HepG2 (cell line): ENCODE measurements around the gene TWF1. TPM values are rescaled to one million over a fixed set of nuclear protein-coding genes. Genes with fewer than 3 reads are reported as not detected.
A peak's percentile ranks its signal among the peaks of the same experiment; 100 is the strongest.

Experiments used
- ATAC-seq: fragments of 200-7000 bp; cut with Tn5 transposase; 3 replicates; pipeline ENCODE4 v1.9.1; 2020; ENCODE audit warnings: mild to moderate bottlenecking, moderate library complexity
- BruUV-seq: library from RNA; stranded (reverse); fragments of 400-500 nt; replicated peaks from 2 replicates; lab custom pipeline; 2021; lab: Mats Ljungman, UMichigan
- CTCF ChIA-PET: fragments of 300-600 bp; formaldehyde crosslinking; extraction: SDS; loops from one replicate; lab custom pipeline; 2021; ENCODE audit warnings: low total read pairs, inconsistent platforms, low intra/inter-chr PET ratio; lab: Yijun Ruan, JAX
- POLR2A ChIA-PET: fragments of 350-600 bp; sonication (Branson Sonifier 250); formaldehyde crosslinking; loops from one replicate; lab custom pipeline; 2020; ENCODE audit warnings: antibody characterized with exemption, inconsistent platforms; lab: Yijun Ruan, JAX
- DNase-seq: peaks from one replicate; pipeline ENCODE4 v3.0.0-alpha.2; 2015; ENCODE audit warnings: low spot score
- FAIRE-seq: peaks from 3 replicates; lab custom pipeline; 2011; peaks lifted over from hg19 to GRCh38; lab: Jason Lieb, UNC
- H2AFZ ChIP-seq: one replicate; pipeline ENCODE4 v1.6.1; 2011; ENCODE audit warnings: low read length, inconsistent platforms
- H3K27ac ChIP-seq: fragments of 300-600 bp; 3 replicates; pipeline ENCODE4 v1.8.0; 2011; ENCODE audit warnings: mixed run types, mild to moderate bottlenecking, mixed read lengths, low read length, inconsistent platforms; ENCODE audit not compliant: insufficient read depth; ENCODE audit errors: extremely low read length
- H3K27me3 ChIP-seq, 2 experiments: fragments of 200-600 bp in 1 of 2; 2 replicates in 1 of 2; 3 replicates in 1 of 2; pipeline versions ENCODE4 v1.6.0 to v1.8.0; 2011; ENCODE audit warnings: low read length in 2 of 2, mild to moderate bottlenecking in 2 of 2, moderate library complexity in 2 of 2, inconsistent platforms in 1 of 2; ENCODE audit not compliant: insufficient read depth in 2 of 2, control insufficient read depth in 1 of 2
- H3K36me3 ChIP-seq, 2 experiments: fragments of 200-600 bp in 1 of 2; replicated peaks in 1 of 2; 2 replicates in 1 of 2; 3 replicates in 1 of 2; pipeline versions ENCODE4 v1.5.1 to v1.8.0; 2011; ENCODE audit warnings: low read length in 2 of 2, inconsistent platforms in 1 of 2; ENCODE audit not compliant: insufficient read depth in 2 of 2, control insufficient read depth in 1 of 2
- H3K4me1 ChIP-seq: 2 replicates; pipeline ENCODE4 v1.5.1; 2012; ENCODE audit warnings: low read length, inconsistent platforms; ENCODE audit not compliant: insufficient read depth
- H3K4me2 ChIP-seq: 2 replicates; pipeline ENCODE4 v1.6.0; 2011; ENCODE audit warnings: low read depth, low read length, inconsistent platforms
- H3K4me3 ChIP-seq, 3 experiments: fragments of 200-600 bp in 1 of 3; sonication (generic), shearing (Covaris generic) in 1 of 3; replicated peaks in 1 of 3; 2 replicates each; pipeline ENCODE4 v1.5.1; 2011 to 2016; ENCODE audit warnings: low read length in 3 of 3, inconsistent platforms in 2 of 3, low read depth in 2 of 3, mild to moderate bottlenecking in 2 of 3, control low read depth in 1 of 3, mixed read lengths in 1 of 3; ENCODE audit not compliant: insufficient read depth in 1 of 3
- H3K79me2 ChIP-seq: one replicate; pipeline ENCODE4 v1.6.1; 2011; ENCODE audit warnings: low read length, inconsistent platforms; ENCODE audit not compliant: insufficient read depth
- H3K9ac ChIP-seq: 2 replicates; pipeline ENCODE4 v1.6.0; 2011; ENCODE audit warnings: mild to moderate bottlenecking, low read depth, low read length, inconsistent platforms; ENCODE audit not compliant: insufficient read depth
- H3K9me3 ChIP-seq: 2 replicates; pipeline ENCODE4 v1.5.1; 2012; ENCODE audit warnings: mild to moderate bottlenecking, low read length
- H4K20me1 ChIP-seq: 2 replicates; pipeline ENCODE4 v1.6.0; 2011; ENCODE audit warnings: inconsistent platforms, mild to moderate bottlenecking, low read length, moderate library complexity; ENCODE audit not compliant: insufficient read depth
- ATF7 ChIP-seq, 2 experiments: fragments of 450-650 bp in 1 of 2; sonication (generic) in 1 of 2; formaldehyde crosslinking in 1 of 2; IDR thresholded peaks; 2 replicates each; pipeline versions ENCODE4 v1.4.0 to v1.6.1; 2016 to 2020; ENCODE audit warnings: antibody characterized with exemption in 1 of 2, mild to moderate bottlenecking in 1 of 2, missing genetic modification reagents in 1 of 2
- IKZF1 ChIP-seq: fragments of 450-650 bp; IDR thresholded peaks from 2 replicates; pipeline ENCODE4 v1.7.1; 2016
- NR2F2 ChIP-seq: IDR thresholded peaks from 2 replicates; pipeline ENCODE4 v1.6.1; 2012; ENCODE audit warnings: low read depth, inconsistent platforms, borderline replicate concordance
- PRPF4 ChIP-seq: fragments of 200-400 bp; formaldehyde crosslinking; IDR thresholded peaks from 2 replicates; pipeline ENCODE4 v1.6.1; 2016; ENCODE audit warnings: low read length, low read depth; ENCODE audit not compliant: poor library complexity, severe bottlenecking
- in situ Hi-C: cut with HindIII; loops from 2 replicates; pipeline ENCODE4 v1.10.0; 2017; ENCODE audit warnings: low pct_unique_long_range_greater_than_20kb; ENCODE audit not compliant: extremely low pct_ligation_motif_present
- intact Hi-C: fragments of 100-400 bp; cut with micrococcal nuclease; formaldehyde crosslinking; loops from one replicate; pipeline ENCODE4 v1.10.0; 2022; ENCODE audit not compliant: unreplicated experiment
- polyA plus RNA-seq, 8 experiments: library from polyadenylated mRNA; depleted of rRNA in 3 of 8; stranded (reverse) in 7 of 8; unstranded in 1 of 8; fragments of >200 nt; fragmentation: Illumina TruSeq in 4 of 8; extraction: Trizol in 4 of 8; gene quantifications; 2 replicates each; pipeline versions ENCODE4 v1.2.1 to v1.2.3, GENCODE V29; 2011 to 2016; ENCODE audit warnings: low read depth in 4 of 8, missing spikeins in 1 of 8, mixed read lengths in 1 of 8; ENCODE audit not compliant: insufficient read depth in 1 of 8
- total RNA-seq, 5 experiments: library from RNA; depleted of rRNA; stranded (reverse); fragments of >200 nt; fragmentation: Illumina TruSeq; extraction: Trizol; gene quantifications; 2 replicates each; pipeline ENCODE4 v1.2.3, GENCODE V29; 2016; ENCODE audit warnings: low read depth in 1 of 5
- TF ChIP-seq, protein P1 (sequence below): sonication (generic); formaldehyde crosslinking; IDR thresholded peaks from 2 replicates; pipeline ENCODE4 v1.5.0; 2020; ENCODE audit warnings: mild to moderate bottlenecking, low read depth, missing genetic modification reagents, borderline replicate concordance
- TF ChIP-seq, protein P2 (sequence below): sonication (generic); formaldehyde crosslinking; IDR thresholded peaks from 2 replicates; pipeline ENCODE4 v1.5.1; 2020; ENCODE audit warnings: missing genetic modification reagents, mild to moderate bottlenecking, borderline replicate concordance

TWF1 gene
- total and polyA plus RNA-seq, 2 of the 13 experiments (the other 11 are each of a cell fraction or from before 2014, with no cell fraction given), result 32.3 to 85.5 TPM

DNA sequence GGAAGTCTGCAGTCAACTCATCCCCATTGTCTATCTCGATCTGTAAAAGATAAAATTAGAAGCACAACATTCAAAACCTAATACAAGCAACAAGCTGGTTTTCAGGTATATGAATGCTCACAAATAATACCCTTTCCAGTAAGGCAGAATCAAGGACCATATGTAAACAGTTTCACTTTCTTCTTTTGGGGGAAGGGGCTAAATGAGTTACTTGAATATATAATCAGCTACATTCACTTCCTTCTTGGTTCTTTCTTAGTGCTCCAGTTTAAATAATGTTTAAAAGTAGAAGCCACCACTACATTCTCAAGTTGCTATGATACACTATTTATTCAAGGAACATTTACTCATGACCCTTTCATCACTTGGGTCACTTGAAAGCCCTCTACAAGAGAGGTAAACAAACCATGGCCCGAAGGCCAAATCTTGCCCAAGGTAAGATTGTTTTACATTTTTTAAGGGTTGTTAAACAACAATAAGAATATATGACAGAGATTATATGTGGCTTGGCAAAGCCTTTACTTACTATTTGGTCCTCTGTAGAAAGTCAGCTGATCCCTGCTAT is 10.3 kb downstream of the TWF1 start (continued):
- TF ChIP-seq IKZF1, result no peak
- TF ChIP-seq, protein P1, sequence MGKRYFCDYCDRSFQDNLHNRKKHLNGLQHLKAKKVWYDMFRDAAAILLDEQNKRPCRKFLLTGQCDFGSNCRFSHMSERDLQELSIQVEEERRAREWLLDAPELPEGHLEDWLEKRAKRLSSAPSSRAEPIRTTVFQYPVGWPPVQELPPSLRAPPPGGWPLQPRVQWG, result no peak
- peak; percentile 67; the same call in 1 of the 2 replicates for TF ChIP-seq NR2F2
- TF ChIP-seq, protein P2, sequence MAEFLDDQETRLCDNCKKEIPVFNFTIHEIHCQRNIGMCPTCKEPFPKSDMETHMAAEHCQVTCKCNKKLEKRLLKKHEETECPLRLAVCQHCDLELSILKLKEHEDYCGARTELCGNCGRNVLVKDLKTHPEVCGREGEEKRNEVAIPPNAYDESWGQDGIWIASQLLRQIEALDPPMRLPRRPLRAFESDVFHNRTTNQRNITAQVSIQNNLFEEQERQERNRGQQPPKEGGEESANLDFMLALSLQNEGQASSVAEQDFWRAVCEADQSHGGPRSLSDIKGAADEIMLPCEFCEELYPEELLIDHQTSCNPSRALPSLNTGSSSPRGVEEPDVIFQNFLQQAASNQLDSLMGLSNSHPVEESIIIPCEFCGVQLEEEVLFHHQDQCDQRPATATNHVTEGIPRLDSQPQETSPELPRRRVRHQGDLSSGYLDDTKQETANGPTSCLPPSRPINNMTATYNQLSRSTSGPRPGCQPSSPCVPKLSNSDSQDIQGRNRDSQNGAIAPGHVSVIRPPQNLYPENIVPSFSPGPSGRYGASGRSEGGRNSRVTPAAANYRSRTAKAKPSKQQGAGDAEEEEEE (CRISPR knock-in tag), result no peak

DNA sequence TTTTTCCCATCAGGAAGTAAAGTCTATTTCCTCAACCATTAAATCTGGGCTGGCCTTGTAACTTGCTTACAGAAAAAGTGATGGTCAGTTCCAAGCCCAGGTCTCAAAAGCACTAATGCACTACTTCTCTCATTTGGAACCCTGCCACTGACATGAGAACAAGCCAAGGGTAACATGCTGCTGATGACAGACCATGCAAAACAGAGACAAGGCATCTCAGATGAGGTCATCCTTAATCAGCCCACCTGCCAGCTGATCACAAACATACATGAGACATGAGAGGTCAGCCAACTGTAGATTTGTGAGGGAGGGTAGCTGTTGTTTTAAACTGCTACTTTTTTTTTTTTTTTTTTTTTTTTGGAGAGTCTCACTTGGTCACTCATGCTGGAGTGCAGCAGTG is 16.2 kb downstream of the TWF1 start:
- no peaks in the 10 kb centered on the region for H4K20me1 ChIP-seq
- H3K79me2 ChIP-seq, result no peaks in the 10 kb centered on the region
- H3K36me3 ChIP-seq, result no peaks in the 10 kb centered on the region; a peak in 1 of 5 replicates
- H3K27ac ChIP-seq, result no peak overlapping the region
- CTCF ChIA-PET, result no interaction called here
- in situ Hi-C loops, result no loop called here
- H3K9ac ChIP-seq, result no peak overlapping the region
- TF ChIP-seq PRPF4 (no peak), ATF7 (IDR thresholded peaks at IDR 0.05) (peak; percentile 50; the same call in 1 of the 2 replicates), ATF7 (CRISPR knock-in tag; IDR thresholded peaks at IDR 0.05) (no peak)
- TF ChIP-seq, all 625 proteins: peak for 1
- POLR2A ChIA-PET, result no interaction called here
- DNase-seq (no peak), ATAC-seq (no peak), FAIRE-seq (no peak)
- Histone ChIP-seq H3K4me2 (no peak overlapping the region), H2AFZ (no peak overlapping the region), H3K27me3 (no peaks in the 10 kb centered on the region), H3K4me1 (no peaks in the 10 kb centered on the region), H3K4me3 (no peak overlapping the region), H3K9me3 (no peaks in the 10 kb centered on the region)
- intact Hi-C loops, result no loop called here
- BruUV-seq, result no TSS peak
